ENCODE data around the gene MYDGF.

DNA sequence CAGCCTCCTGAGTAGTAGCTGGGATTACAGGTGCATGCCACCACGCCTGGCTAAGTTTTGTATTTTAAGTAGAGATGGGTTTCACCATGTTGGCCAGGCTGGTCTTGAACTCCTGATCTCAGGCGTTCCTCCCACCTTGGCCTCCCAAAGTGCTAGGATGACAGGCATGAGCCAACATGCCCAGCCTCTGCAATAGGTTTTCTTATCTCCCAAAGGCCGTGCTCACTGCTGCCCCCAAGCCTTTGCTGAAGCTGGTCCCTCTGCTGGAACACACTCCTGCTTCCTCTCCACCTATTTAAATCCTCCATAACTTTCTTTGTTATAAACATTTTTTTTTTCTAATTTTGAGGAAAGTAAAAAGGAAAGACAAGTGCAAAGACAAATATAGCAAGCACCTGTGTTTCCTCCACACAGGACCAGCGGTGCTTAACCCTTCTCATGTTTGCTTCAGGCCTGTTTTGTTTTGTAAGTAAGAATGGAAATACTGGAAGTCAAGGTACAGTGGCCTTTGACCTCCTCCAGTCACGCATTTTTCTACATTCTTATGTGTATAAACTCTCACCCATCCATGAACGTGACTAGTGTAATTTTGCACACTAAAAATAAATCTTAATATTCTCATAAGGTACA, 45.3 kb downstream of the MYDGF start:
- TF ChIP-seq POLR2A (IDR thresholded peaks at IDR 0.05; ENCODE audit: low read depth, low read length) (no peak), POLR2AphosphoS5 (IDR thresholded peaks at IDR 0.05; ENCODE audit: low read depth, low read length) (no peak), TAF1 (IDR thresholded peaks at IDR 0.05; ENCODE audit: borderline replicate concordance, low read depth, low read length) (no peak)
